A549 (cell line): Measurements from ENCODE around the gene ROCK1. TPM values are rescaled to one million over a fixed set of nuclear protein-coding genes. Genes with fewer than 3 reads are reported as not detected.
A peak's percentile ranks its signal among the peaks of the same experiment; 100 is the strongest.

Experiments
- ATAC-seq, 2 experiments: fragments of 200-7000 bp in 1 of 2; fragments of >200 bp in 1 of 2; cut with Nextera tagmentation in 1 of 2; cut with Tn5 transposase in 1 of 2; 3 replicates each; pipeline versions ENCODE4 v1.8.0 to v1.9.1; 2018 to 2020; ENCODE audit warnings: mild to moderate bottlenecking in 1 of 2, moderate library complexity in 1 of 2
- CTCF ChIA-PET: fragments of 300-600 bp; sonication (Branson Sonifier 250); formaldehyde crosslinking; extraction: SDS; loops from one replicate; lab custom pipeline; 2021; ENCODE audit warnings: antibody characterized with exemption, inconsistent platforms; lab: Yijun Ruan, JAX
- POLR2A ChIA-PET: fragments of 350-600 bp; formaldehyde crosslinking; extraction: SDS; loops from one replicate; lab custom pipeline; 2021; ENCODE audit warnings: antibody characterized with exemption, inconsistent platforms; lab: Yijun Ruan, JAX
- DNase-seq, 2 experiments: peaks; one replicate each; pipeline versions ENCODE4 v3.0.0 to v3.0.0-alpha.2; 2011 to 2016; ENCODE audit warnings: low read depth in 1 of 2, low spot score in 1 of 2
- FAIRE-seq: peaks from 2 replicates; lab custom pipeline; 2011; peaks lifted over from hg19 to GRCh38; lab: Jason Lieb, UNC
- H3K27ac ChIP-seq, 2 experiments: fragments of >200 bp; sonication (Bioruptor Twin); formaldehyde crosslinking; 3 replicates each; pipeline ENCODE4 v1.5.1; 2016 to 2017
- H3K4me1 ChIP-seq: fragments of >200 bp; sonication (Bioruptor Twin); formaldehyde crosslinking; 3 replicates; pipeline ENCODE4 v1.6.1; 2016
- H3K4me2 ChIP-seq: fragments of >200 bp; sonication (Bioruptor Twin); formaldehyde crosslinking; 3 replicates; pipeline ENCODE4 v1.6.1; 2016
- H3K4me3 ChIP-seq: fragments of >200 bp; sonication (Bioruptor Twin); formaldehyde crosslinking; 3 replicates; pipeline ENCODE4 v1.5.1; 2016
- H3K9me3 ChIP-seq: fragments of >200 bp; sonication (Bioruptor Twin); formaldehyde crosslinking; 3 replicates; pipeline ENCODE4 v1.6.1; 2016
- BHLHE40 ChIP-seq: IDR thresholded peaks from 2 replicates; pipeline ENCODE4 v1.6.1; 2012; ENCODE audit warnings: low read depth, low read length, inconsistent platforms
- CBX2 ChIP-seq: fragments of 200-600 bp; sonication (generic); IDR thresholded peaks from 2 replicates; pipeline ENCODE4 v1.6.1; 2016; ENCODE audit warnings: low read depth, mild to moderate bottlenecking, borderline replicate concordance
- CBX8 ChIP-seq: fragments of 200-600 bp; sonication (generic); IDR thresholded peaks from 2 replicates; pipeline ENCODE4 v1.6.1; 2016
- ELK1 ChIP-seq: fragments of 150-350 bp; IDR thresholded peaks from 2 replicates; pipeline ENCODE4 v1.6.1; 2014; ENCODE audit warnings: low read depth, mild to moderate bottlenecking, low read length
- EP300 ChIP-seq, 2 experiments: fragments of >200 bp; sonication (Bioruptor Twin); formaldehyde crosslinking; IDR thresholded peaks; 2 replicates in 1 of 2; 3 replicates in 1 of 2; pipeline ENCODE4 v1.6.1; 2016 to 2017
- ESRRA ChIP-seq: fragments of 150-350 bp; IDR thresholded peaks from 2 replicates; pipeline ENCODE4 v1.6.1; 2014; ENCODE audit warnings: mild to moderate bottlenecking, low read length, borderline replicate concordance
- FOSL2 ChIP-seq, 2 experiments: fragments of 450-650 bp in 1 of 2; fragments of >200 bp in 1 of 2; sonication (Bioruptor Twin) in 1 of 2; formaldehyde crosslinking; IDR thresholded peaks; 2 replicates each; pipeline versions ENCODE4 v1.5.0 to v1.6.1; 2016 to 2020; ENCODE audit warnings: mild to moderate bottlenecking in 1 of 2, moderate library complexity in 1 of 2
- FOXS1 ChIP-seq: fragments of 250-450 bp; sonication (Bioruptor Pico); IDR thresholded peaks from 2 replicates; pipeline ENCODE4 v1.5.0; 2020; ENCODE audit warnings: mild to moderate bottlenecking, moderate library complexity
- HOXA7 ChIP-seq: fragments of 250-450 bp; sonication (Bioruptor Pico); IDR thresholded peaks from 2 replicates; pipeline ENCODE4 v1.5.0; 2020; ENCODE audit warnings: mild to moderate bottlenecking, moderate library complexity
- HOXB5 ChIP-seq: fragments of 250-450 bp; sonication (Bioruptor Pico); IDR thresholded peaks from 2 replicates; pipeline ENCODE4 v1.5.0; 2020; ENCODE audit warnings: mild to moderate bottlenecking, moderate library complexity
- JUN ChIP-seq, 2 experiments: fragments of >200 bp; sonication (Bioruptor Twin); formaldehyde crosslinking; IDR thresholded peaks; 2 replicates in 1 of 2; 3 replicates in 1 of 2; pipeline ENCODE4 v1.6.1; 2016 to 2017
- JUNB ChIP-seq: fragments of >200 bp; sonication (Bioruptor Twin); formaldehyde crosslinking; IDR thresholded peaks from 2 replicates; pipeline ENCODE4 v1.6.1; 2016
- KDM1A ChIP-seq: fragments of 200-600 bp; sonication (generic); IDR thresholded peaks from 2 replicates; pipeline ENCODE4 v1.6.1; 2016; ENCODE audit warnings: low read depth, mild to moderate bottlenecking
- KDM5A ChIP-seq: fragments of 200-600 bp; sonication (generic); IDR thresholded peaks from 2 replicates; pipeline ENCODE4 v1.6.1; 2016; ENCODE audit warnings: antibody characterized with exemption, mild to moderate bottlenecking
- MAFK ChIP-seq: fragments of 450-650 bp; IDR thresholded peaks from 2 replicates; pipeline ENCODE4 v1.6.1; 2014; ENCODE audit not compliant: partially characterized antibody
- MAX ChIP-seq: IDR thresholded peaks from 2 replicates; pipeline ENCODE4 v1.6.1; 2012
- MAZ ChIP-seq: fragments of 150-350 bp; IDR thresholded peaks from 2 replicates; pipeline ENCODE4 v1.6.1; 2014; ENCODE audit warnings: antibody characterized with exemption, low read depth, low read length, borderline replicate concordance
- NFE2L2 ChIP-seq: fragments of 150-350 bp; conservative IDR thresholded peaks from 2 replicates; pipeline ENCODE4 v1.6.1; 2014; ENCODE audit warnings: low read length
- NR3C1 ChIP-seq: fragments of >200 bp; sonication (Bioruptor Twin); formaldehyde crosslinking; IDR thresholded peaks from 3 replicates; pipeline ENCODE4 v1.6.1; 2017
- PBX3 ChIP-seq: IDR thresholded peaks from 2 replicates; pipeline ENCODE4 v1.6.1; 2012
- PHF8 ChIP-seq: fragments of 200-600 bp; sonication (generic); IDR thresholded peaks from 2 replicates; pipeline ENCODE4 v1.6.1; 2016; ENCODE audit warnings: low read depth, mild to moderate bottlenecking, antibody characterized with exemption, moderate library complexity, borderline replicate concordance
- POLR2A ChIP-seq: IDR thresholded peaks from 2 replicates; pipeline ENCODE4 v1.6.1; 2012; ENCODE audit warnings: mild to moderate bottlenecking, low read length
- RFX5 ChIP-seq: fragments of 450-650 bp; IDR thresholded peaks from 2 replicates; pipeline ENCODE4 v1.7.1; 2014; ENCODE audit warnings: antibody characterized with exemption, mild to moderate bottlenecking, moderate library complexity
- RNF2 ChIP-seq: fragments of 200-600 bp; sonication (generic); IDR thresholded peaks from 2 replicates; pipeline ENCODE4 v1.6.1; 2016; ENCODE audit warnings: low read depth, mild to moderate bottlenecking, antibody characterized with exemption, moderate library complexity, borderline replicate concordance
- SMC3 ChIP-seq: fragments of >200 bp; sonication (Bioruptor Twin); formaldehyde crosslinking; IDR thresholded peaks from 3 replicates; pipeline ENCODE4 v1.6.1; 2018; ENCODE audit warnings: inconsistent platforms
- USF2 ChIP-seq: fragments of 450-650 bp; IDR thresholded peaks from 2 replicates; pipeline ENCODE4 v1.6.1; 2014; ENCODE audit warnings: antibody characterized with exemption
- ZNF302 ChIP-seq: fragments of 250-450 bp; sonication (Bioruptor Pico); IDR thresholded peaks from 2 replicates; pipeline ENCODE4 v1.9.0; 2021; ENCODE audit warnings: inconsistent platforms, mild to moderate bottlenecking, moderate library complexity
- ZSCAN20 ChIP-seq: fragments of 250-450 bp; sonication (Bioruptor Pico); IDR thresholded peaks from 2 replicates; pipeline ENCODE4 v1.8.0; 2022; ENCODE audit warnings: mild to moderate bottlenecking, moderate library complexity
- WGBS: methylation state at CpG from one replicate; pipeline ENCODE4 v1.1.6; 2017; ENCODE audit errors: missing lambda C conversion rate; 5-methylcytosine and 5-hydroxymethylcytosine counted together
- polyA minus RNA-seq: library from RNA; depleted of rRNA, polyadenylated mRNA; stranded (reverse); fragments of >200 nt; gene quantifications from 2 replicates; pipeline ENCODE4 v1.2.3, GENCODE V29; 2011; rRNA and poly(A)+ RNA removed
- polyA plus RNA-seq, 4 experiments: library from polyadenylated mRNA; depleted of rRNA in 3 of 4; stranded (reverse); fragments of >200 nt; fragmentation: RNase III in 1 of 4; extraction: RNeasy Plus Mini Kit Qiagen cat#74134 plus additional on column Dnase treatment in 1 of 4; gene quantifications; 2 replicates in 3 of 4; 3 replicates in 1 of 4; pipeline ENCODE4 v1.2.3, GENCODE V29; 2011 to 2017

Gene ROCK1
- polyA plus RNA-seq (2011; rRNA removed): 24.3 and 31.8 TPM in 2 replicates
- 2.6 TPM in 2 replicates for polyA plus RNA-seq (2012; cell fraction: cytosol; rRNA removed)
- 4.6 and 5.1 TPM in 2 replicates for polyA plus RNA-seq (2012; cell fraction: nucleus; rRNA removed)
- polyA plus RNA-seq (2017; fragmentation: RNase III; extraction: RNeasy Plus Mini Kit Qiagen cat#74134 plus additional on column Dnase treatment): 19.4 to 20.5 TPM (median 19.6 TPM) in 3 replicates
- 13.8 and 17.9 TPM in 2 replicates for polyA minus RNA-seq

- ATAC-seq (peak; percentile 95 to 97), DNase-seq (peak; percentile 70 to 93), FAIRE-seq (no peak)
- H3K9me3 ChIP-seq: no peaks in the 10 kb centered on the region
- H3K27ac ChIP-seq: peak within 1 kb of the TSS; percentile 98 to 100
- TF ChIP-seq HOXA7 (no peak), MAZ (no peak), KDM5A (0 out of 2 replicates have a peak, but pooled peaks have one; percentile 37), JUN (IDR thresholded peaks at IDR 0.05) (peak in 1 of 2 experiments; percentile 37; a peak in 1 of 5 replicates), POLR2A (peak; percentile 63), PHF8 (peak; percentile 52; the same call in 1 of the 2 replicates), NR3C1 (no peak), MAX (0 out of 2 replicates have a peak, but pooled peaks have one; percentile 14), ZSCAN20 (no peak), PBX3 (no peak)
- POLR2A ChIA-PET: interaction anchor here (0.6 to 2.1 kb wide), 7 partner anchors 11 to 151 kb away, joined by 3 to 8 read pairs (median 4); no protein-coding TSS in a partner anchor
- H3K4me3 ChIP-seq: peak within 1 kb of the TSS; percentile 99
- WGBS: 1% methylated on average over 24 of the region's 80 CpGs
- H3K4me1 ChIP-seq: peaks cover 26% of the 10 kb centered on the region
- peak within 1 kb of the TSS; percentile 96 for H3K4me2 ChIP-seq
- CTCF ChIA-PET: interaction anchor here (0.6 to 1.2 kb wide), 2 partner anchors 68 to 147 kb away, joined by 3 read pairs; no protein-coding TSS in a partner anchor
Observed at GRCh38 chr18:21111346-21112139, at the start of gene ROCK1. TSS of gene ROCK1 (minus strand) at chr18:21111813. CDS start at chr18:21110910, 903 bp downstream.

GRCh38 chr18:21155443-21155842 lies 43.8 kb upstream of the ROCK1 start:
- CTCF ChIA-PET: no interaction called here
- no peak for DNase-seq
- Histone ChIP-seq H3K9me3 (no peaks in the 10 kb centered on the region), H3K4me1 (no peaks in the 10 kb centered on the region), H3K4me3 (no peak overlapping the region), H3K27ac (no peak overlapping the region), H3K4me2 (no peak overlapping the region)
- WGBS: 85% methylated on average over 1 of the region's 1 CpG
- FAIRE-seq: no peak
- POLR2A ChIA-PET: no interaction called here
- ATAC-seq: no peak
- TF ChIP-seq MAFK: no peak
- TF ChIP-seq RFX5: no peak
- no peak for TF ChIP-seq SMC3
- TF ChIP-seq JUN (IDR thresholded peaks at IDR 0.05): no peak
- no peak for TF ChIP-seq EP300 (IDR thresholded peaks at IDR 0.05)
- no peak for TF ChIP-seq ESRRA
- TF ChIP-seq FOXS1 (CRISPR knock-in tag): no peak
- TF ChIP-seq JUNB: no peak
- no peak for TF ChIP-seq KDM1A
- no peak for TF ChIP-seq BHLHE40
- TF ChIP-seq HOXB5 (CRISPR knock-in tag): no peak
- no peak for TF ChIP-seq CBX8
- no peak for TF ChIP-seq FOSL2 (IDR thresholded peaks at IDR 0.05)
- TF ChIP-seq FOSL2 (CRISPR knock-in tag; IDR thresholded peaks at IDR 0.05): no peak
- no peak for TF ChIP-seq ELK1
- no peak for TF ChIP-seq CBX2
- TF ChIP-seq ZSCAN20: no peak
- no peak for TF ChIP-seq USF2
- no peak for TF ChIP-seq ZNF302
- TF ChIP-seq RNF2: no peak
- no peak for TF ChIP-seq NFE2L2
